Lower leg skin (tissue), 3 donors: ENCODE measurements around the gene ZIC3.

Experiments
- CTCF ChIP-seq, 3 donors: fragments of 450-650 bp; IDR thresholded peaks; one replicate each; pipeline ENCODE4 v1.5.1; 2016; ENCODE audit warnings: antibody characterized with exemption in 3 of 3, mild to moderate bottlenecking in 3 of 3, moderate library complexity in 2 of 3
- POLR2A ChIP-seq, 2 donors: fragments of 450-650 bp; IDR thresholded peaks; one replicate each; pipeline ENCODE4 v1.6.1; 2016 to 2017; ENCODE audit warnings: antibody characterized with exemption in 2 of 2, mild to moderate bottlenecking in 1 of 2, moderate library complexity in 1 of 2

- TF ChIP-seq CTCF (IDR thresholded peaks at IDR 0.05) (no peak), POLR2A (IDR thresholded peaks at IDR 0.05) (no peak)
Measured at GRCh38 chrX:137547291-137547690, 18.6 kb upstream of the ZIC3 start.
